CD4-positive, alpha-beta T cell treated with Interleukin-6 at 100 ng/mL for 8 hours (primary cell): Measurements from ENCODE around the gene TFF1.

Experiments
- DNase-seq: peaks from one replicate; pipeline ENCODE4 v3.0.0-alpha.2; 2020; ENCODE audit warnings: mixed read lengths, low spot score

Gene TFF1

DNA sequence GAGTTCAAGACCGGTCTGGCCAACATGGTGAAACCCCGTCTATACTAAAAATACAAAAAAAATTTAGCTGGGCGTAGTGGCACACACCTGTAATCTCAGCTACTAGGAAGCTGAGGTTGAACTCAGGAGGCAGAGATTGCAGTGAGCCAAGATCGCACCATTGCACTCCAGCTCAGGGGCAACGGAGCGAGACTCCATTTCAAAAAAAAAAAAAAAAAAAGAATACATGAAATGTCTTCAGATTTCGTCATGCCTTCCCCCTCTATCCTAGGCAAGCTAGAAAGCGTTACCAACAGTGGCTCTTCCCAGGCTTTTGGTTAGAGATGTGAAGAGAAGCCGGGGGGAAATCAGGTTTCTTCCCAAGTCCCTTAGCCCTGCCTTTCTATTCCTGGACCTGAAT is 3.6 kb downstream of the TFF1 start:
- DNase-seq: no peak

- no peak for DNase-seq
Measured at GRCh38 chr21:42362198-42362597, 4.1 kb downstream of the TFF1 start.

DNA sequence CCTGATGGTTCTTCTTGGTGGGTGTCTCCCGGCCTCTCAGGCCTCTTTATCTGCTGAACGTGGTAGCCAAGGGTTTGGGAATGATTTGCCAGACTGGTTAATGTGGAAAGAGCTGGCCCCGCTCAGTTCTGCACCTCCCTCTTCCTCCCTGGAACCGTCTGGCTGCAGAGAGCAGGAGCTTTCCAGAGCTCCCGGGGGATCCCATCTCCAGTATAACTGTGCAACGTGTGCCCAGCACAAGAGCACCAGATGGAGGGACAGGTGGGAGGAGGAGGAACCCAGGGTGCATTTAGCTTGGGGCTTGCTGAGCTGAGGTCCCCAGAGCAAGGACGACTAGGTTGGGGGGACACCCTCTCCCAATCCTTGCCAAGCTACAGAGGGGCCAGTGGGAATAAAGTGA is 5.0 kb downstream of the TFF1 start:
- no peak for DNase-seq

DNA sequence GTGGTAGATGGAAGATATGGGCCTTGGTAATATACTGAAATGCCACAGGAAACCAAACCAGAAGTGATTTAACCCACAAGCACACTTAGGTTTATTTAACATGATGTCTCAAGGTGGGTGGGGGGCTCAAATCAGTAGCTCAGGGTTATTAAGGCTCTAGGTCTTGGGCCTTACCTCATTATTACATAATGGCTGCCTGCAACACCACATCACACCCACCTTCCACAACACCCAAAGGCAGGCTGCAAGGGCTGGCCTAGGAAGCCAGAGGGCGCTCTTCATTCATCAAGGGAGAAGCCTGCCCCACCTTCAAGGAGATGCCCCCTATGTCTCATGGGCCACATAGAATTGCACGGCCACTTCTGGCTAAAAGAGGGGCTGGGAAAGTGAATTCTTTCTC is 6.0 kb downstream of the TFF1 start:
- DNase-seq: no peak

DNA sequence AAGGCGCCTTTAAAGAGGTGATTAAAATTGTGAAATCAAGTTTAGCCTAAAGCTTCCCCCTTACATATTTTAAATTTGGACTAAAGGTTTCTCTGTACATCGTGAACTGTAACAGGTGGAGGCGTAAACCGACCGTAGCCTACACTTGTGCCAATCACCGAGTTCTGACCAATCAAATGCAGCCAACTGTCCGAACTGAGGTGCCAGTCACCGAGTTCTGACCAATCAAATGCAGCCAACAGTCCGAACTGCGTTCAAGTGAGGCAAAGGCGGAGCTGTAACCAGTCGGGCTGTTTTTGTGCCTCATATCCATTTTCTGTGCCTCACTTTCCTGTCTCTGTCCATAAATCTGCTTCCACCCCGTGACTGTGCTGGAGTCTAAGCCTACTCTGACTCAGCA is 7.4 kb downstream of the TFF1 start:
- no peak for DNase-seq

DNA sequence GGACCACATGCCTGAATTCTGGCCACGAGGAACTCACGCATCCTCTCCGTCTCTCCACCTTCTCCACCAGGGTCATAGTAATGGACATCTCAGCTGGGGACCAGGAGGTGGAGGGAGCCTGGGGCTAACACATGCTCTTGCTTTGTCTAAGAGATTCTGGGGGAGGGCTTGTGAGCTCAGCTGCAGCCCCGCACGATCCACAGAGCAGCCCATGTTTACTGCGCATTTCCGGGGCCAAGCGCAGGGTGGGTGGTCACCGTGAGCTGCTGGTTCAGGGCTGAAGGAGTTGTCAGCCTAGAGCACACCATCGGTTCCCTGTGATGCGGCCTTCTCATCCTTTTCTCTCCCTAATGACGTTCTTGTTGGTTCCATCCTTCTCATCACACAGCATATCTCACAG is 8.1 kb downstream of the TFF1 start:
- DNase-seq: no peak

DNA sequence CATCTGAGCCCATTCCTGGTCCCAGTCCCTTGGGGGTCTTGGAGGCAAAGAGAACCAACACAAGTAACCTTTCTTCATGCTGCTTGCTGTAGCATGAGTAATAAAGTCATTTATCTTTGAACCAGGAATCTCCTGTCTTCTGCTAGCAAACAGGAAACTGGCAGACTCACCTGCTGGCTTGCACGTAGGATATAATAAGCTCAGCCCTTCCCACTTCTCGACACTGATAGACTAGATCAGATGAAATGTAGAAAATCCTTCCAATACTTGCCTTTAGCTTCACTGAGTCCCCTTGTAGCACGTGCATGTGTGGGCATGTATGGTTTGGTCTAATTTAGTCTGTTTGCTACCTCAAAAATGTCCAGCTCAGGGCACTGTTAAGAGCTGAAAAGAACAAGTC is 9.0 kb downstream of the TFF1 start:
- DNase-seq: no peak

DNA sequence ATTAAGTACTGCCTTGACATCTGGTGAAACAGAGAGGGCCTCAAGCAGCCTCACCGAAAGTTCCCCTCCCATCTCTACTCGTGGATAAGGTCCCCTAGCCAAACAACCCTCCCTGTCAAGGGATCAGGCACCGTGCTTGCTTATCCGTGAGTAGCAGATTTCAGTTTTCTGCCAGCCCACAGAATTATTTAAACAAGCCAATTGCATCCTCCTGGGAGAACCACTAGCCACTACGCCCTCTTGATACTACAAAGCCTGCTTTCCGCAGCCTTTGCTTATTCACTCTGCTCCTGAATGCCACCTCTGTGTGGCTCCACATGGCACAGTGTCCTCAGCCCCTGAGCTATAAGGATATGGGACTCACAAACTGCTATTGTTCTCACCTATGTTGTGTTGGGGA is 9.7 kb downstream of the TFF1 start:
- DNase-seq: no peak

- DNase-seq: no peak
Measured at GRCh38 chr21:42356046-42356445, 10.3 kb downstream of the TFF1 start.

DNA sequence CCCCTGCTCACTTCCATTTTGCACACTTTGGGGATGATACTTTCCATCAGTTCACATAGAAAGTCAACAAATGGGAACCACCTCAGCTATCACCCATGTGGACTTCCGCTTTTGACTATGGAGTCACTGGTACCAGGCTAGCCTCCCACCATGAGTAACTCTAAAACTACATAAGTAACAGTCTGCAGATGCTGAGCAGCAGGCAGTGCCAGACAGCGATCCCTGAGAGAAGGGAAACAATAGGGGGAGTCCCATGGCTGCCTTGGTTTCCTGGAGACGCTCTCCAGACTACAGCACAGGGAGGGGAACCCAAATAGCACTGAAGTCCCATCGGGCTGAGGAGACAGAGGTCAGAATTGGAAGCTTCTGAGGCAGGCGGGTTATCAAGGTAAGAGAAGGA is 12.7 kb downstream of the TFF1 start:
- DNase-seq: no peak

- DNase-seq: no peak
Measured at GRCh38 chr21:42352441-42353095, 13.8 kb downstream of the TFF1 start.

DNA sequence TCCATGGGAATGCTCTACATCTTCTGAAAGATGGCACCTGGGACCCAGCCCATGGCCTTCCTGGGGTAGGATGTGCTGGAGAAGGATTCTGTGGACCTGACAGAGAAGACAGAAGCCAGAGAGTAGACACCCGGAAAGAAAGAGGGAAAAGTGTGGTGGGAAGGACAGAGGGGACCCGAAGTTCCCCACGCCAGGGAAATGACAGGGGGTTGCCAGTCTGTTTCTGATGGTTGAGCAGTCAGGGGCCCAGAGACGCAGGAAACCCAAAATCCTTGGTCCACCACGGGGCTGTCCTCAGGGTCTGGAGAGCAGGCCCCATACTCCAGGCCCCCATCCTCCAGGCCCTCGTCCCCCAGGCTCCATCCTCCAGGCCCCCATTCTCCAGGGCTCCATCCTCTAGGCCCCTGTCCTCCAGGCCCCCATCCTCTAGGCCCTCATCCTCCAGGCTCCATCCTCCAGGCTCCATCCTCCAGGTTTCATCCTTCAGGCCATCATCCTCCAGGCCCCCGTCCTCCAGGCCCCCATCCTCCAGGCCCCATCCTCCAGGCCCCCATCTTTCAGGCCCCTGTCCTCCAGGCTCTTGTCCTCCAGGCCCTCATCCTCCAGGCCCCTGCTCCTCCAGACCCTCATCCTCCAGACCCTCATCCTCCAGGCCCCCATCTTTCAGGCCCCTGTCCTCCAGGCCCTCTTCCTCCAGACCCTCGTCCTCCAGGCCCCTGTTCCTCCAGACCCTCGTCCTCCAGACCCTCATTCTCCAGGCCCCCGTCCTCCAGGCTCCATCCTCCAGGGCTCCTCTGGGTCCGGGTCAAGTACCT is 14.5 kb downstream of the TFF1 start:
- DNase-seq: no peak

GRCh38 chr21:42350927-42351426 is 15.4 kb downstream of the TFF1 start, which contains the start of gene TFF2:
Gene TFF2 (minus strand): TSS chr21:42350994. CDS start chr21:42350957, 37 bp downstream.
- no peak for DNase-seq

DNA sequence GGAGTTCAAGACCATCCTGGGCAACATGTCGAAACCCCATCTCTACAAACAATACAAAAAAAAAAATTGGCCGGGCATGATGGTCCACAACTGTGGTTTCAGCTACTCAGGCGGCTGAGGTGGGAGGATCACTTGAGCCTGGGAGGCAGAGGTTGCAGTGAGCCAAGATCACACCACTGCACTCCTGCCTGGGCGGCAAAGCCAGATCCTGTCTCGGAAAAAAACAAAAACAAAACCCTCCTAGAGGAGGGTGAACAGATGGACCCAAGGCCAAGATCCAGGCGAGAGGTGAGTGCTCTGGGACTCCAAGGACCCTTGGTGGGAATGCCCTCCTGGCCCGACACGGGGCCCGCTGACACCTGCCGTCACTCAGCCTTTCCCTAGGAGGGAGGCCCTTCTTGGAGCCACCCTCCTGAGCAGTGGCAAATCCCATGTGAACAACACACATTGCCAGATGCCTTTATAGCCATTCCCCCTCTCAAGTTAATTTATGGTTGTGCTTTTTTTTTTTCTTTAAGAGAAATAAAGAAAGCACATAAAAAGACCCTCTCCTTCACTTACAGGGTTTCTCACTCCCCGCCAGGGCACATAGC is 15.9 kb downstream of the TFF1 start:
- no peak for DNase-seq

DNA sequence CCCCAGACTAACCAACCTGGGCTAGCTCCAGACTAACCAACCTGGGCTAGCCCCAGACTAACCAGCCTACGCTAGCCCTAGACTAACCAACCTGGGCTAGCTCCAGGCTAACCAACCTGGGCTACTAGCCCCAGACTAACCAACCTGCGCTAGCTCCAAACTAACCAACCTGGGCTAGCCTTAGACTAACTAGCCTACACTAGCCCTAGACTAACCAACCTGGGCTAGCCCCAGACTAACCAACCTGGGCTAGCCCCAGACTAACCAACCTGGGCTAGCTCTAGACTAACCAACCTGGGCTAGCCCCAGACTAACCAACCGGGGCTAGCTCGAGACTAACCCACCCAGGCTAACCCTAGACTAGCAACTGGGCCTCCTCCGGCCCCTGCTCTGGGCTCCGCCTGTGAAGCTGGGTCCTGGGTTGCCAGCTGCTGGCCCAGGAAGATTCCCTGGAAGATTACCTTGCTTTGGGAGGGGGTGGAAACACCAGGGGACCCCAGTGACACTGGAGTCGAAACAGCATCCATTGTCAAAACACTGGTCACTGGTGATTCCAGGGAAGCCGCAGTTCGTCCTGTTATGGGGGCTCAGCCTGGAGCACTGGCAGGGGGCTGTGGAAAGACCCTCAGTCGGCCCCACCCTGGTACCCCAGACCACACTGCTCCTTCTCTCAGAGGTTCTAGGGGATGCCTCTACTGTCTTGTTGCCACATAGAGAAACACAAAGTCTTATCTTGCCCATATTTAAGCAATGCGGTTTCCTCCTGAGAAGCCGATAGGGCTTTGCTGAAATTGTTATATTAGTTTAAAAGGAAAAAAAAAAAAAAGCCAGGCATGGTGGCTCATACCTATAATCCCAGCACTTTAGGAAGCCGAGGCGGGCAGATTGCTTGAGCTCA is 16.7 kb downstream of the TFF1 start:
- no peak for DNase-seq

DNA sequence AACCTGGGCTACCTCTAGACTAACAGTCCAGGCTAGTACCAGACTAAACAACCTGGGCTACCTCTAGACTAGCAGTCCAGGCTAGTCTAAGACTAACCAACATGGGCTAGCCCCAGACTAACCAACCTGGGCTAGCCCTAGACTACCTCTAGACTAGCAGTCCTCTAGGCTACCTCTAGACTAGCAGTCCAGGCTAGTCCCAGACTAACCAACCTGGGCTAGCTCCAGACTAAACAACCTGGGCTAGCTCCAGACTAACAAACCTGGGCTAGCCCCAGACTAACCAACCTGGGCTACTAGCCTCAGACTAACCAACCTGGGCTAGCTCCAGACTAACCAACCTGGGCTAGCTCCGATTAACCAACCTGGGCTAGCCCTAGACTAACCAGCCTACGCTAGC is 17.6 kb downstream of the TFF1 start:
- no peak for DNase-seq

- DNase-seq: no peak
Measured at GRCh38 chr21:42347601-42348327, 18.6 kb downstream of the TFF1 start.

DNA sequence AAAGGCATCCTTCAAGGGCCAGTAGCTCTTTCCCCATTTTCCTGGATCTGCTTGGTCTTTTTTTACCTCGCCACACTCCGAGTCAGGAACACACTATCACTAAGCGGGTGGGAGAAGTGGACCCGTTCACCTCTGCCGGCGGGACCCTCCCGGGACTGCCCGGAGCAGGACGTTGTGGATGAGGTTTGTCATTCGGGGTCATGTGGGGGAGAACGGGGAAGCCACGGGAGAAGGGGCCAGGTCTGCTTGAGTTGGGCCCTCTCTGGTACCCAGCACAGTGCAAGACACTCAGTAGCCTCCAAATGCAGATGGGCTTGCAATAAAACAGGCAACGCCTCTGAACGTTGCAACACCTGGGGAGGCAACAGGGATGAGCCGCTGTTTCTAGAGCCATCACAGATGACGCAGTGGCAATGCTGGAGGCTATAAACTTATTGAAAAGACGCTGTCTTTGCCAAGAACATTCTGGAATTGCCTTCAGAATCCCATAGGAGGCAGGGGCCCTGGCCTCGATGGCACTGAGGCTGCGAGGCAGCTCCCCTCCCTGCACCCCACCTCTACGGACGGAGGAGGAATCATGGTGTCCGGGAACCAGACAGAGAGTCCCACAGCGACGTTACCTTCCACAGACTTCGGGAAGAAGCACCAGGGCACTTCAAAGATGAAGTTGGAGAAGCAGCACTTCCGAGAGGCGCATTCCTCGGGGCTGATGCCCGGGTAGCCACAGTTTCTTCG is 19.3 kb downstream of the TFF1 start:
- DNase-seq: no peak

DNA sequence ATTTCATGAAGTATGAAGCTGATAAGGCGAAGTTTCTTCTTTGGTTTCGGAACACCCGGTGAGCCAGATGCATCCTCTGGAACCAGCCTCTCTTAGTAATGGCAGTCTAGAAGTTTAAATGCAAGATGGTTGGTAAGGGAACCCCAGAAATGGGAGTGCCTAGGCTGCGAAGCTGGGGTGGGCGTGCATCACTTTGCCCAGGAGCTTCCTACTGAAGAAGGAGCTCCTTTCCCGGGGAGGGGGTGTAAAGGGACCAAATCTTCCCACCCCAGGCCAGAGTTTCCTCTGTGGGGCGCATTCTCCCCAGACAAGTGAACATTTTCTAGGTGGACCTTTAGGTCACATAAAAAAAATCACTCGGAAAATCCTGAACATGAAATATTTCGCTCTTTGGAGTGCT is 19.9 kb downstream of the TFF1 start:
- no peak for DNase-seq

DNA sequence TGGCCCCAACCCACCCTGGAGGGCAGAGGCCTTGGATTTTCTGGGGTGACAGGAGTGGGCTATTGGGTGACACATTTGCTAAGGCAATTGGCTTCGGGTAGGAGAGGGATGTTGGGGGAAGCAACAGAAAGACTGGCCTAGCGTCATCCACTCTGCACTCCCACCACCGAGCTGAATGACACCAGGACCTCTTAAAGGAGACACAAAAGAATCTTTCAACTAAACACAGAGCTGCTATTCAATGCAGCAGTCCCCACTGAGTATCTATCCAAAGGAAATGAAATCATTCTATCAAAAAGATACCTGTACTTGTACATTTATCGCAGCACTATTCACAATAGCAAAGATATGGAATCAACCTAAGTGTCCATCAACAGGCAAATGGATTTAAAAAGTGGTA is 21.7 kb downstream of the TFF1 start:
- DNase-seq: no peak
